GM13977 (cell line): ENCODE data around the gene SERTAD3.
"Not testable (repeated sequence)": the region's sequence is repeated elsewhere in the genome, so short reads cannot be mapped to it uniquely, and the experiment has no call there.

ENCODE experiments used
- DNase-seq: peaks from one replicate; pipeline ENCODE4 v3.0.0; 2012; ENCODE audit warnings: low spot score
- CTCF ChIP-seq: IDR thresholded peaks from 2 replicates; pipeline ENCODE4 v1.5.1; 2012; ENCODE audit warnings: mild to moderate bottlenecking, control low read depth; ENCODE audit not compliant: insufficient read depth; ENCODE audit errors: extremely low read depth, missing control alignments
- in situ Hi-C: fragments of 300-500 bp; cut with MboI; formaldehyde crosslinking; loops from one replicate; pipeline ENCODE4 v1.12.0; 2022; ENCODE audit warnings: low sequenced_read_pairs, low pct_unique_long_range_greater_than_20kb, mixed read lengths, inconsistent platforms; ENCODE audit not compliant: unreplicated experiment

Gene SERTAD3

GRCh38 chr19:40465557-40466218, 21.6 kb upstream of the SERTAD3 start, which contains the start of gene BLVRB:
TSS of gene BLVRB (minus strand) at chr19:40465745. CDS start at chr19:40465688, 57 bp downstream.
- in situ Hi-C loops: no loop called here
- peak; percentile 99 for DNase-seq
- TF ChIP-seq CTCF: no peak

- DNase-seq: no peak
- in situ Hi-C loops: no loop called here
Observed at GRCh38 chr19:40465025-40465556, 21.0 kb upstream of the SERTAD3 start.

GRCh38 chr19:40464059-40465024, 20.2 kb upstream of the SERTAD3 start:
- DNase-seq: peak; percentile 54
- peak; percentile 82 for TF ChIP-seq CTCF
- in situ Hi-C loops: no loop called here

More at GRCh38 chr19:40465025-40465556, 21.0 kb upstream of the SERTAD3 start:
- TF ChIP-seq CTCF: no peak

GRCh38 chr19:40463587-40464037, 19.5 kb upstream of the SERTAD3 start:
- DNase-seq, in situ Hi-C loops: not testable (repeated sequence)

- in situ Hi-C loops: no loop called here
- no peak for TF ChIP-seq CTCF
- no peak for DNase-seq
Observed at GRCh38 chr19:40461669-40462221, 17.6 kb upstream of the SERTAD3 start.

GRCh38 chr19:40460185-40460584, 16.1 kb upstream of the SERTAD3 start:
- no peak for TF ChIP-seq CTCF
- in situ Hi-C loops: no loop called here
- no peak for DNase-seq
